Stimulated activated CD8-positive, alpha-beta memory T cell treated with anti-CD3 and anti-CD28 coated beads, Interleukin-12 subunit alpha, Interleukin-12 subunit beta, amount 100 ng/mL, for 4 hours (primary cell): ENCODE results near the gene SP2.

ENCODE experiments used
- DNase-seq: peaks from one replicate; pipeline ENCODE4 v3.0.0-alpha.2; 2020; ENCODE audit warnings: low read depth

The SP2 gene

GRCh38 chr17:47895856-47896671, at the start of gene SP2:
Gene SP2, plus strand, starts transcription at chr17:47896236. Its CDS starts 51 bp downstream, at chr17:47896287.
- peak; percentile 98 for DNase-seq

- no peak for DNase-seq
Observed at GRCh38 chr17:47846716-47847340, 49.2 kb upstream of the SP2 start.

GRCh38 chr17:47847341-47848197, 48.5 kb upstream of the SP2 start:
- DNase-seq, result no peak

GRCh38 chr17:47848198-47848513, 47.9 kb upstream of the SP2 start:
- DNase-seq, result no peak

- no peak for DNase-seq
Observed at GRCh38 chr17:47850373-47850691, 45.7 kb upstream of the SP2 start.

GRCh38 chr17:47850692-47851573, 45.1 kb upstream of the SP2 start, which contains the start of gene SP6:
Gene SP6, minus strand, starts transcription at chr17:47851163. Its CDS starts 2,734 bp downstream, at chr17:47848429.
- peak; percentile 65 for DNase-seq

- no peak for DNase-seq
Observed at GRCh38 chr17:47851764-47852112, 44.3 kb upstream of the SP2 start.

GRCh38 chr17:47852113-47852949, 43.7 kb upstream of the SP2 start:
- no peak for DNase-seq

GRCh38 chr17:47853616-47854015, 42.4 kb upstream of the SP2 start:
- DNase-seq, result no peak

GRCh38 chr17:47855737-47856136, 40.3 kb upstream of the SP2 start:
- no peak for DNase-seq

GRCh38 chr17:47856830-47857229, 39.2 kb upstream of the SP2 start:
- DNase-seq, result no peak

- no peak for DNase-seq
Observed at GRCh38 chr17:47857551-47858455, 38.2 kb upstream of the SP2 start.

GRCh38 chr17:47860386-47860785, 35.6 kb upstream of the SP2 start:
- DNase-seq, result no peak

GRCh38 chr17:47862621-47863440, 33.2 kb upstream of the SP2 start:
- DNase-seq, result no peak

- DNase-seq, result no peak
Observed at GRCh38 chr17:47864791-47865216, 31.2 kb upstream of the SP2 start.

GRCh38 chr17:47866941-47867340, 29.1 kb upstream of the SP2 start:
- DNase-seq, result no peak

- no peak for DNase-seq
Observed at GRCh38 chr17:47867813-47868533, 28.1 kb upstream of the SP2 start.

- no peak for DNase-seq
Observed at GRCh38 chr17:47869114-47869513, 26.9 kb upstream of the SP2 start.
